AG09319 (cell line): ENCODE data around the gene NOL9.
"Not testable (repeated sequence)": the region's sequence is repeated elsewhere in the genome, so short reads cannot be mapped to it uniquely, and the experiment has no call there.

ENCODE experiments used
- DNase-seq: peaks from one replicate; pipeline ENCODE4 v3.0.0-alpha.2; 2010; ENCODE audit warnings: low read depth; ENCODE audit errors: extremely low read depth
- CTCF ChIP-seq: IDR thresholded peaks from 2 replicates; pipeline ENCODE4 v1.5.1; 2011; ENCODE audit warnings: low read depth, mild to moderate bottlenecking, inconsistent platforms, low read length, moderate library complexity

NOL9 gene

GRCh38 chr1:6554031-6554906 is at the start of gene NOL9:
Gene NOL9, minus strand, starts transcription at chr1:6554513. Its CDS starts 11 bp downstream, at chr1:6554502.
- TF ChIP-seq CTCF, result peak; percentile 97
- DNase-seq, result peak; percentile 76

GRCh38 chr1:6603238-6603914 is 49.1 kb upstream of the NOL9 start:
- DNase-seq, result no peak

GRCh38 chr1:6602669-6603237 is 48.4 kb upstream of the NOL9 start, which contains the start of gene KLHL21:
Gene KLHL21, minus strand, starts transcription at chr1:6602869. Its CDS starts 52 bp downstream, at chr1:6602817.
- TF ChIP-seq CTCF, result no peak
- peak; percentile 73 for DNase-seq

More at GRCh38 chr1:6603238-6603914, 49.1 kb upstream of the NOL9 start:
- TF ChIP-seq CTCF, result no peak

GRCh38 chr1:6601923-6602668 is 47.8 kb upstream of the NOL9 start:
- no peak for TF ChIP-seq CTCF
- no peak for DNase-seq

- TF ChIP-seq CTCF, result no peak; the same call in 1 of the 2 replicates
Measured at GRCh38 chr1:6601049-6601922, 47.0 kb upstream of the NOL9 start.

GRCh38 chr1:6600410-6601048 is 46.2 kb upstream of the NOL9 start:
- no peak for TF ChIP-seq CTCF
- no peak for DNase-seq

More at GRCh38 chr1:6601049-6601922, 47.0 kb upstream of the NOL9 start:
- DNase-seq, result peak; percentile 79

- not testable (repeated sequence) for DNase-seq
Measured at GRCh38 chr1:6599991-6600390, 45.7 kb upstream of the NOL9 start.
